Measurements from ENCODE around the gene FAIM. TPM values are rescaled to one million over a fixed set of nuclear protein-coding genes. Genes with fewer than 3 reads are reported as not detected.
A peak's percentile ranks its signal among the peaks of the same experiment; 100 is the strongest.

Gene FAIM
- total and polyA plus RNA-seq, 2 experiments from 2014 or later, result 12.0 to 29.7 TPM

- Mint-ChIP-seq H3K4me3 (peak within 1 kb of the TSS; percentile 91), H3K4me1 (peaks cover 14% of the 10 kb centered on the region; the same call in 2 of the 3 replicates), H3K9me3 (peaks cover 11% of the 10 kb centered on the region; the same call in 1 of the 3 replicates), H3K36me3 (ENCODE audit: low read depth) (no peaks in the 10 kb centered on the region), H3K27ac (peak within 1 kb of the TSS; percentile 95), H3K27me3 (ENCODE audit: insufficient read depth, low read depth, poor library complexity) (peaks cover 8% of the 10 kb centered on the region)
- Histone ChIP-seq H3K4me3 (peak within 1 kb of the TSS; percentile 81), H3K36me3 (ENCODE audit: insufficient read depth) (peaks cover 4% of the 10 kb centered on the region; the same call in 1 of the 2 replicates), H2AFZ (peak within 1 kb of the TSS; percentile 94), H3K4me1 (ENCODE audit: insufficient read depth) (peaks cover 19% of the 10 kb centered on the region), H3K27ac (ENCODE audit: low read depth) (peak within 1 kb of the TSS; percentile 81), H3K27me3 (ENCODE audit: insufficient read depth) (no peaks in the 10 kb centered on the region), H3K9me2 (ENCODE audit: insufficient read depth) (0 out of 2 replicates have a peak, but pooled peaks cover 4% of the 10 kb centered on the region), H4K20me1 (replicated peaks; ENCODE audit: insufficient read depth) (no peaks in the 10 kb centered on the region), H3K79me2 (replicated peaks; ENCODE audit: insufficient read depth) (peaks cover 9% of the 10 kb centered on the region; the same call in 1 of the 2 replicates), H3F3A (replicated peaks; ENCODE audit: low read depth) (no peaks in the 10 kb centered on the region), H3K4me2 (peak within 1 kb of the TSS; percentile 82)
- TF ChIP-seq CTCF (conservative IDR thresholded peaks at IDR 0.05; ENCODE audit: low read depth in 2 of 2) (peak; percentile 95 to 98), ZNF331 (CRISPR knock-in tag; IDR thresholded peaks at IDR 0.05; ENCODE audit: low read depth) (no peak), REST (IDR thresholded peaks at IDR 0.05; ENCODE audit: unreplicated experiment) (no peak), CREB1 (CRISPR knock-in tag; IDR thresholded peaks at IDR 0.05; ENCODE audit: low read depth) (peak; percentile 83), EZH2 (IDR thresholded peaks at IDR 0.05; ENCODE audit: low read depth, unreplicated experiment) (no peak), ETS1 (IDR thresholded peaks at IDR 0.05) (no peak; the same call in 1 of the 2 replicates), EZH2phosphoT487 (IDR thresholded peaks at IDR 0.05; ENCODE audit: unreplicated experiment) (no peak), POLR2AphosphoS5 (IDR thresholded peaks at IDR 0.05; ENCODE audit: low read depth) (peak; percentile 87), STAT1 (IDR thresholded peaks at IDR 0.05; ENCODE audit: unreplicated experiment) (no peak), NANOG (IDR thresholded peaks at IDR 0.05; ENCODE audit: borderline replicate concordance) (no peak), ZNF462 (CRISPR knock-in tag; IDR thresholded peaks at IDR 0.05) (no peak; the same call in 1 of the 2 replicates), JUNB (IDR thresholded peaks at IDR 0.05; ENCODE audit: unreplicated experiment) (no peak), ZNF114 (CRISPR knock-in tag; IDR thresholded peaks at IDR 0.05) (no peak)
- DNase-seq (ENCODE audit: low spot score), result peak; percentile 98
- peak; percentile 95 for ATAC-seq
Measured at GRCh38 chr3:138594150-138594934, 14.2 kb upstream of the FAIM start, which contains the start of gene CEP70. Gene CEP70 (minus strand): TSS chr3:138594260. CDS start chr3:138572927, 21,333 bp downstream.

Measured in GM23338 (cell line).